Pancreas (tissue), 10 donors: Measurements from ENCODE around the gene PRR5. TPM values are rescaled to one million over a fixed set of nuclear protein-coding genes. Genes with fewer than 3 reads are reported as not detected.
"Not testable (repeated sequence)": the region's sequence is repeated elsewhere in the genome, so short reads cannot be mapped to it uniquely, and the experiment has no call there.

Experiments
- ATAC-seq, 4 donors: fragments of 200-7000 bp; cut with Tn5 transposase; one replicate each; pipeline versions ENCODE4 v1.8.0 to v1.9.1; 2020; ENCODE audit warnings: mild to moderate bottlenecking in 4 of 4, moderate library complexity in 4 of 4
- DNase-seq, 6 donors: peaks; one replicate each; pipeline ENCODE4 v3.0.0-alpha.2; 2020
- FAIRE-seq: peaks from 2 replicates; lab custom pipeline; 2012; peaks lifted over from hg19 to GRCh38; lab: Jason Lieb, UNC
- H3K27ac ChIP-seq, 4 donors: fragments of 200-600 bp; sonication (generic); 1 replicate in 3 of 4; 2 replicates in 1 of 4; pipeline versions ENCODE4 v1.5.0 to v1.8.0; 2020
- H3K27me3 ChIP-seq, 4 donors: fragments of 200-600 bp; one replicate each; pipeline ENCODE4 v1.8.0; 2021
- H3K36me3 ChIP-seq, 3 donors: fragments of 200-600 bp; sonication (generic) in 1 of 3; one replicate each; pipeline versions ENCODE4 v1.5.0 to v1.8.0; 2020 to 2021
- H3K4me1 ChIP-seq, 3 donors: fragments of 200-600 bp; one replicate each; pipeline ENCODE4 v1.8.0; 2021
- H3K4me3 ChIP-seq, 4 donors: fragments of 200-600 bp; sonication (generic) in 2 of 4; one replicate each; pipeline versions ENCODE4 v1.5.0 to v1.8.0; 2020 to 2021
- H3K9me3 ChIP-seq, 4 donors: fragments of 200-600 bp; one replicate each; pipeline ENCODE4 v1.8.0; 2021
- CTCF ChIP-seq, 4 donors: fragments of 200-600 bp; sonication (generic) in 3 of 4; IDR thresholded peaks; one replicate each; pipeline versions ENCODE4 v1.5.0 to v1.8.0; 2021; ENCODE audit warnings: antibody characterized with exemption in 4 of 4
- WGBS, 2 donors: extraction: QIAGEN DNeasy Blood & Tissue Kit; methylation state at CpG; one replicate each; pipeline ENCODE4 v1.1.7; 2013; 5-methylcytosine and 5-hydroxymethylcytosine counted together
- intact Hi-C, 3 donors: fragments of 100-400 bp; cut with DNase I; formaldehyde crosslinking; loops; one replicate each; pipeline versions ENCODE4 v1.11.1 to v1.14.2; 2022
- polyA plus RNA-seq, 2 donors: library from polyadenylated mRNA; stranded (reverse); fragments of 200-250 nt; gene quantifications; one replicate each; pipeline ENCODE4 v1.2.3, GENCODE V29; 2013
- total RNA-seq, 6 donors: library from RNA; stranded (reverse); fragmentation: NEBNext Ultra II Directional in 4 of 6; extraction: Animal tissue kit (Norgen Biotek cat#: 25700) in 4 of 6; gene quantifications; one replicate each; pipeline versions ENCODE4 v1.2.1 to v1.2.4, GENCODE V29; 2021 to 2023
- donor health status: healthy with polysubstance abuse.
- donor health status: DM: no; HTN: no; CAD: no; lungs with moderate emphysema.
- donor health status: DM: no; HTN: no; CAD: no.
- donor health status: control.
- donor health status: control.
- donor health status: Bipolar disorder and iron deficiency.
- donor health status: DM: yes; HTN: yes; CAD: no.
- donor health status: DM: no; HTN: no; CAD: no.
- donor health status: DM: no; HTN: no; CAD: no.
- donor health status: DM: yes; HTN: yes; CAD: no.

The PRR5 gene
- total and polyA plus RNA-seq, 8 donors: 7.0 to 23.0 (median 10.1) TPM

DNA sequence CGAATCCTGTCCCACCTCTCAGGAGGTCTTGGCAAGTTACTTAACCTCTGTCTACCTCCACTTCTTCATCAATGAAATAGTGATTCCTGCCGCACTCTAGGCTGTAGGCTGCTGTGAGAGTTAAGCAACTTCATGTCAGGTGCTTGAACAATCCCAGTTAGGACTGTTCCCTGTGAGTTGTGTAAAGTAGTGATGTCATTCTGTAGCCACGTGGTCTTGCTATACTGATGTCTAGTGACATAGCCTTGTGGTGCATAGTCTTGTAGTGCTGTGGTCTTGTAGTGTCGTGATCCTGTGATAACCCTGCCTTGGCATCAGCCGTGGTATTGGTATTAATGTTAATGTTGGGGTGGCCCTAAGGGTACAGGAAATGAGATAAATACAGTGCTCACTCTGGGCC lies 30.3 kb upstream of the PRR5 start:
- H3K36me3 ChIP-seq: no peaks in the 10 kb centered on the region
- H3K27ac ChIP-seq: no peak overlapping the region
- TF ChIP-seq CTCF (IDR thresholded peaks at IDR 0.05): no peak
- H3K27me3 ChIP-seq: peaks cover 0 to 6% (median 0%) of the 10 kb centered on the region in 4 donors
- peak in 2 of 4 donors; percentile 36 to 44 for ATAC-seq
- no peaks in the 10 kb centered on the region for H3K9me3 ChIP-seq
- intact Hi-C loops: no loop called here
- no peak for FAIRE-seq
- WGBS, 2 donors: 49 to 59% methylated on average over 5 of the region's 5 CpGs
- H3K4me3 ChIP-seq: no peak overlapping the region
- no peaks in the 10 kb centered on the region for H3K4me1 ChIP-seq
- DNase-seq: no peak

GRCh38 chr22:44672632-44673031 lies 29.4 kb upstream of the PRR5 start:
- FAIRE-seq (no peak), DNase-seq (no peak)

DNA sequence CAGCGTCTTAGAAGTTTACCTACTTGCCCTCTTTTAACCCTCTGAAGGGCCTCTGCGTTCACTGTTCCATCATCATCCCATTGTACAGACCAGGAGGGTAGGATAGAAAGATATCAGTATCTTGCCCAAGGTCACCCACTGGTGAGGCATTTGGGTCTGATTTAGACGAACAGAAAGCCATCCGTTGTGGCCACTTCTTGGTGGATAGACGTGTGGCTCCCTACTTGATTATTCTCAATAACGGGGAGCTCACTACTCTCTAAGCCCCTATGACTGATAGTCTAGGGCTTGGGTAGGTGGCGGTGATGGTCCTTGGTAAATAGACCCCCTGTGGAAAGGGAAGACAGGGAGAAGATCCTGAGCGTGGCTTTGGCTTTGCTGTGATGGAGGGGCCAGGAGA lies 28.6 kb upstream of the PRR5 start:
- Histone ChIP-seq H3K4me3 (no peak overlapping the region), H3K27ac (no peak overlapping the region), H3K4me1 (no peaks in the 10 kb centered on the region), H3K27me3 (peaks cover 0 to 6% (median 0%) of the 10 kb centered on the region in 4 donors), H3K9me3 (no peaks in the 10 kb centered on the region), H3K36me3 (no peaks in the 10 kb centered on the region)
- no peak for TF ChIP-seq CTCF (IDR thresholded peaks at IDR 0.05)
- intact Hi-C loops: no loop called here
- ATAC-seq (no peak), DNase-seq (no peak), FAIRE-seq (no peak)
- WGBS, 2 donors: 57 to 68% methylated on average over 8 of the region's 8 CpGs

More at GRCh38 chr22:44672632-44673031, 29.4 kb upstream of the PRR5 start:
- H3K9me3 ChIP-seq: no peaks in the 10 kb centered on the region
- no peaks in the 10 kb centered on the region for H3K36me3 ChIP-seq
- no peak overlapping the region for H3K4me3 ChIP-seq
- WGBS, 2 donors: 69 to 86% methylated on average over 8 of the region's 8 CpGs
- no peaks in the 10 kb centered on the region for H3K4me1 ChIP-seq
- H3K27me3 ChIP-seq: peaks cover 0 to 6% (median 0%) of the 10 kb centered on the region in 4 donors
- H3K27ac ChIP-seq: no peak overlapping the region
- no peak for TF ChIP-seq CTCF (IDR thresholded peaks at IDR 0.05)
- intact Hi-C loops: no loop called here
- no peak for ATAC-seq

GRCh38 chr22:44676066-44676440 lies 26.0 kb upstream of the PRR5 start:
- 76 to 81% methylated on average over 6 of the region's 6 CpGs for WGBS, 2 donors

DNA sequence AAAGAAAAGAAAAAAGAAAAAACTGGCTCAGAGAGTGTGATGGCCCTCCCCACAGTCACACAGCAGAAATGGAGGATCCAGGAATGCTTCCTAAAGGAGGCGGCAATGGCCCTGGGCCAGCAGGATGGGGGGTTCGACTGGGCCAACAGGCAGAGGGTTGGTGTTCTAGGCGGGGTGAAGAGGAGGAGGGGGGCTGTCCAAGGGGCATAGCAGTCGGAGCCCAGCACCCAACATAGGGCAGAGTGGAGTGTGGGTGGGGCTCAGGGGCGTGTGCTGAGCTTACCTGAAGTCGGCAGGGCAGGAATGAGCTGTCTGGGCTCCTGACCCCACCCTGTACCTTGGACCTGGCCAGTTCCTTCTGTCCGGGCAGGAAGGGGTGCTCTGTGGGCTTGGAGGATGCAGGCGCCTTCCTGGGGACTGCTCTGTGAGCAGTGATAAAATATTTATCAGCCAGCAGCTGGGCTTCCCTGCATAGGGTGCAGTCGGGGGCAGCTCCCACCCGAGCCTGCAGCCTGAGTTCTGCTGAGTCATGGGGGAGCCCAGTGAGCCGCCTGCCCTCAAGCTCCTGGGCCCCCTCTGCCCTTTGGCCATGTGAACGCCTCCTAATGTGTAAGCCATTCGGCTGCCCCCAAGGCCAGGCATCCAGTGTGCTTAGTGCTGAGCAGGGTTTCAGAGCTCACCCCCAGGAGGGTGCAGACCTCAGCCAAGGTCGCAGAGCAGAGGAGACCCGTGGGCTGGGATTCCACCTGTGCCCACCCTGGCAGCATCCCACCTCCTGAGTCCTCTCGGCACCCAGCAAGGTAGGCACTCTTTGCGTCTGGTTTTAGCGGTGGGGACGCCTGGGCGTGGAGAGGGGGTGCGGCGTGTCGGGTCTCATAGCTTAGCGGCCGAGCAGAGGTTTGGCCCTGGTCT lies 25.3 kb upstream of the PRR5 start:
- no peaks in the 10 kb centered on the region for H3K9me3 ChIP-seq
- no peak for TF ChIP-seq CTCF (IDR thresholded peaks at IDR 0.05)
- FAIRE-seq (no peak), DNase-seq (no peak), ATAC-seq (peak in 2 of 4 donors; percentile 47 to 66)
- no peak overlapping the region for H3K27ac ChIP-seq
- intact Hi-C loops: no loop called here
- H3K4me3 ChIP-seq: no peak overlapping the region
- WGBS, 2 donors: 16% methylated on average over 25 of the region's 25 CpGs
- H3K27me3 ChIP-seq: no peaks in the 10 kb centered on the region
- H3K4me1 ChIP-seq: no peaks in the 10 kb centered on the region
- H3K36me3 ChIP-seq: no peaks in the 10 kb centered on the region

More at GRCh38 chr22:44676066-44676440, 26.0 kb upstream of the PRR5 start:
- intact Hi-C loops, H3K27me3 ChIP-seq, ATAC-seq, H3K4me1 ChIP-seq, H3K9me3 ChIP-seq, H3K4me3 ChIP-seq, H3K36me3 ChIP-seq, H3K27ac ChIP-seq, FAIRE-seq, DNase-seq: not testable (repeated sequence)
